Neural progenitor cell (in vitro differentiated cells): ENCODE results near the gene SLIT1. TPM values are rescaled to one million over a fixed set of nuclear protein-coding genes. Genes with fewer than 3 reads are reported as not detected.

Experiments
- DNase-seq: peaks from one replicate; pipeline ENCODE4 v3.0.0-alpha.2; 2016; ENCODE audit warnings: low spot score
- H2AFZ ChIP-seq: fragments of 200-600 bp; sonication (generic); replicated peaks from 2 replicates; pipeline ENCODE4 v1.6.1; 2016; ENCODE audit warnings: antibody characterized with exemption
- H3F3A ChIP-seq: fragments of 200-600 bp; sonication (generic); 2 replicates; pipeline ENCODE4 v1.6.1; 2016; ENCODE audit warnings: antibody characterized with exemption, low read depth
- H3K27ac ChIP-seq: fragments of 200-600 bp; sonication (generic); 2 replicates; pipeline ENCODE4 v1.5.1; 2016; ENCODE audit warnings: mild to moderate bottlenecking
- H3K27me3 ChIP-seq: fragments of 200-600 bp; sonication (generic); 2 replicates; pipeline ENCODE4 v1.6.1; 2016; ENCODE audit warnings: mild to moderate bottlenecking, moderate library complexity
- H3K36me3 ChIP-seq: fragments of 200-600 bp; sonication (generic); 2 replicates; pipeline ENCODE4 v1.5.1; 2016
- H3K4me1 ChIP-seq: fragments of 200-600 bp; sonication (generic); 2 replicates; pipeline ENCODE4 v1.6.1; 2016; ENCODE audit warnings: mixed run types
- H3K4me2 ChIP-seq: fragments of 200-600 bp; sonication (generic); 2 replicates; pipeline ENCODE4 v1.6.1; 2016
- H3K4me3 ChIP-seq: fragments of 200-600 bp; sonication (generic); 2 replicates; pipeline ENCODE4 v1.5.1; 2016
- H3K79me2 ChIP-seq: fragments of 200-600 bp; sonication (generic); 2 replicates; pipeline ENCODE4 v1.6.1; 2016; ENCODE audit warnings: low read depth
- H3K9ac ChIP-seq: fragments of 200-600 bp; sonication (generic); 2 replicates; pipeline ENCODE4 v1.6.1; 2016
- H3K9me3 ChIP-seq: fragments of 200-600 bp; sonication (generic); 2 replicates; pipeline ENCODE4 v1.5.1; 2016; ENCODE audit warnings: low read depth
- H4K20me1 ChIP-seq: fragments of 200-600 bp; sonication (generic); 2 replicates; pipeline ENCODE4 v1.6.1; 2016; ENCODE audit warnings: low read depth
- H3K27ac Mint-ChIP-seq: 3 replicates; pipeline ENCODE4 v1.8.0; 2021; ENCODE audit warnings: mixed read lengths
- H3K27me3 Mint-ChIP-seq: 2 replicates; pipeline ENCODE4 v1.8.0; 2022; ENCODE audit warnings: low read depth, mild to moderate bottlenecking, inconsistent platforms, moderate library complexity, mixed read lengths; ENCODE audit not compliant: insufficient read depth
- H3K36me3 Mint-ChIP-seq: 3 replicates; pipeline ENCODE4 v1.8.0; 2021; ENCODE audit warnings: mixed read lengths
- H3K4me1 Mint-ChIP-seq: 3 replicates; pipeline ENCODE4 v1.8.0; 2021; ENCODE audit warnings: mixed read lengths
- H3K4me3 Mint-ChIP-seq: 3 replicates; pipeline ENCODE4 v1.8.0; 2021; ENCODE audit warnings: mild to moderate bottlenecking, moderate library complexity, mixed read lengths
- H3K9me3 Mint-ChIP-seq: 3 replicates; pipeline ENCODE4 v1.8.0; 2020; ENCODE audit warnings: mixed read lengths
- EZH2 ChIP-seq: fragments of 200-600 bp; sonication (generic); IDR thresholded peaks from 2 replicates; pipeline ENCODE4 v1.6.1; 2017; ENCODE audit warnings: antibody characterized with exemption, mild to moderate bottlenecking, moderate library complexity
- EZH2phosphoT487 ChIP-seq: fragments of 200-600 bp; sonication (generic); IDR thresholded peaks from 2 replicates; pipeline ENCODE4 v1.6.1; 2017; ENCODE audit warnings: antibody characterized with exemption
- total RNA-seq: library from RNA; depleted of rRNA; stranded (reverse); fragments of >200 nt; gene quantifications from 2 replicates; pipeline ENCODE4 v1.2.3, GENCODE V29; 2015; ENCODE audit warnings: low replicate concordance
- TF ChIP-seq, protein P1 (sequence below): fragments of 200-600 bp; sonication (generic); IDR thresholded peaks from 2 replicates; pipeline ENCODE4 v1.5.1; 2017; ENCODE audit warnings: antibody characterized with exemption, mild to moderate bottlenecking

The SLIT1 gene
- total RNA-seq, 1 donor from 2014 or later, result 0.92 TPM

DNA sequence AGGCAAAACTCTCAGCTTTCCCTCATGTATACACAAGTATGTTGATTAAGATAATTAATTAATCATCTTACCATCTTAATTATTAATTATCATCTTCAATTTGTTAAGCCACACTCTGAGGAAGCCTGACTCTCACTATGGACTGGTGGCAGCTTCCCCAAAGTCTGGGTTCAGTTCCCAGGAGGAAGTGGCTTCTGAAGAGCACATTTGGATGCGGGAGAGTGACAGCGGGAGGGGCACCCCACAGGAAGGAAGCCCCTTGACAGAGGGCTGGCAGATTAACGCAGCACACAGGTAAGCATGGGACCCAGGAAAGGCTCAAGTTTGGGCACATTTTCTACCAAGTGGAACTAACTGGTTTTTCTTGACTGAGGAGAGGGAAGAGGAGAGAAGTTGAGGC is 13.4 kb upstream of the SLIT1 start:
- no peak overlapping the region for H3K9ac ChIP-seq
- Mint-ChIP-seq H3K36me3 (no peaks in the 10 kb centered on the region), H3K4me1 (peaks cover 6% of the 10 kb centered on the region), H3K9me3 (no peaks in the 10 kb centered on the region), H3K27ac (no peak overlapping the region), H3K4me3 (no peak overlapping the region), H3K27me3 (peaks cover 38% of the 10 kb centered on the region)
- DNase-seq, result no peak
- H2AFZ ChIP-seq, result no peak overlapping the region
- peaks cover 46% of the 10 kb centered on the region for H3K27me3 ChIP-seq
- no peaks in the 10 kb centered on the region for H3K79me2 ChIP-seq
- TF ChIP-seq, protein P1, sequence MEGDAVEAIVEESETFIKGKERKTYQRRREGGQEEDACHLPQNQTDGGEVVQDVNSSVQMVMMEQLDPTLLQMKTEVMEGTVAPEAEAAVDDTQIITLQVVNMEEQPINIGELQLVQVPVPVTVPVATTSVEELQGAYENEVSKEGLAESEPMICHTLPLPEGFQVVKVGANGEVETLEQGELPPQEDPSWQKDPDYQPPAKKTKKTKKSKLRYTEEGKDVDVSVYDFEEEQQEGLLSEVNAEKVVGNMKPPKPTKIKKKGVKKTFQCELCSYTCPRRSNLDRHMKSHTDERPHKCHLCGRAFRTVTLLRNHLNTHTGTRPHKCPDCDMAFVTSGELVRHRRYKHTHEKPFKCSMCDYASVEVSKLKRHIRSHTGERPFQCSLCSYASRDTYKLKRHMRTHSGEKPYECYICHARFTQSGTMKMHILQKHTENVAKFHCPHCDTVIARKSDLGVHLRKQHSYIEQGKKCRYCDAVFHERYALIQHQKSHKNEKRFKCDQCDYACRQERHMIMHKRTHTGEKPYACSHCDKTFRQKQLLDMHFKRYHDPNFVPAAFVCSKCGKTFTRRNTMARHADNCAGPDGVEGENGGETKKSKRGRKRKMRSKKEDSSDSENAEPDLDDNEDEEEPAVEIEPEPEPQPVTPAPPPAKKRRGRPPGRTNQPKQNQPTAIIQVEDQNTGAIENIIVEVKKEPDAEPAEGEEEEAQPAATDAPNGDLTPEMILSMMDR, result no peak
- no peak overlapping the region for H3K4me3 ChIP-seq
- peaks cover 8% of the 10 kb centered on the region for H3F3A ChIP-seq
- peaks cover 4% of the 10 kb centered on the region for H3K4me1 ChIP-seq
- no peak overlapping the region for H3K4me2 ChIP-seq
- H3K36me3 ChIP-seq, result no peaks in the 10 kb centered on the region
- H4K20me1 ChIP-seq, result peaks cover 10% of the 10 kb centered on the region
- no peak overlapping the region for H3K27ac ChIP-seq
- no peaks in the 10 kb centered on the region for H3K9me3 ChIP-seq

DNA sequence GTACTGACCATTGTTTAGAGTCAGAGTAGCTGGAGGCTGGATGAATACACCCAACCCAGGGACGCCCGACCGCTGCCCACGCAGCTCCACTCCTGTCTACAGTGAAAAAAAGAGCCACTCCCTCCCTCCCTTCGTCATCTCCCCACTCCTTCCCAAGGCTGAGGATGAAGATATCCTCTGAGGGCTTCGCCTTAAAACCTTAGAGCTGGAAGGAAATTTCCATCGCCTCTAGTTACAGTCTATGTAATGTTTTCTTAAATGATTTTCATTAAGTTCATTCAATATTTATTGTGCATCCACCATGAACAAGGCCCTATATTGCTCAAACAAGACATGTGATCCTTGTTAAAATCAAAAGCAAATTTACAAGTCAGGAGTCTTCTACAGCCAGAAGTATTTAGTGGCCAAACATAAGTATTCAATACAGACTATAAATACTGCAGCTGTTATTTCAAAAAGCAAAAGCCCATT is 11.3 kb upstream of the SLIT1 start:
- Histone ChIP-seq H3K36me3 (no peaks in the 10 kb centered on the region), H2AFZ (no peak overlapping the region), H3K27ac (no peak overlapping the region), H3K4me1 (peaks cover 4% of the 10 kb centered on the region), H3K4me3 (no peak overlapping the region), H3K79me2 (no peaks in the 10 kb centered on the region), H3K9ac (no peak overlapping the region), H4K20me1 (peaks cover 13% of the 10 kb centered on the region), H3K27me3 (peaks cover 67% of the 10 kb centered on the region), H3K4me2 (no peak overlapping the region), H3F3A (peaks cover 8% of the 10 kb centered on the region), H3K9me3 (no peaks in the 10 kb centered on the region)
- no peak for TF ChIP-seq EZH2
- TF ChIP-seq, protein P1, result no peak
- TF ChIP-seq EZH2phosphoT487, result no peak
- DNase-seq, result no peak
- no peak overlapping the region for H3K27ac Mint-ChIP-seq
- H3K27me3 Mint-ChIP-seq, result peaks cover 46% of the 10 kb centered on the region
- H3K36me3 Mint-ChIP-seq, result no peaks in the 10 kb centered on the region
- H3K4me1 Mint-ChIP-seq, result peaks cover 9% of the 10 kb centered on the region
- H3K4me3 Mint-ChIP-seq, result no peak overlapping the region
- H3K9me3 Mint-ChIP-seq, result no peaks in the 10 kb centered on the region

GRCh38 chr10:97196223-97197029 is 10.7 kb upstream of the SLIT1 start:
- Histone ChIP-seq H3K9me3 (no peaks in the 10 kb centered on the region), H4K20me1 (peaks cover 13% of the 10 kb centered on the region), H3K4me2 (peak overlapping the region; percentile 91), H3K9ac (no peak overlapping the region), H2AFZ (peak overlapping the region; percentile 55), H3K36me3 (no peaks in the 10 kb centered on the region), H3K27ac (no peak overlapping the region), H3K79me2 (no peaks in the 10 kb centered on the region), H3F3A (peaks cover 8% of the 10 kb centered on the region), H3K4me3 (peak overlapping the region; percentile 57), H3K27me3 (peaks cover 74% of the 10 kb centered on the region), H3K4me1 (peaks cover 4% of the 10 kb centered on the region)
- H3K36me3 Mint-ChIP-seq, result no peaks in the 10 kb centered on the region
- H3K4me1 Mint-ChIP-seq, result peaks cover 9% of the 10 kb centered on the region
- no peaks in the 10 kb centered on the region for H3K9me3 Mint-ChIP-seq
- H3K27me3 Mint-ChIP-seq, result peaks cover 46% of the 10 kb centered on the region
- peak; percentile 95 for DNase-seq
- TF ChIP-seq, protein P1, result peak; percentile 89
- TF ChIP-seq EZH2phosphoT487 (no peak), EZH2 (peak; percentile 76)
- H3K27ac Mint-ChIP-seq, result no peak overlapping the region
- H3K4me3 Mint-ChIP-seq, result peak overlapping the region; percentile 80
